Measurements from ENCODE around the gene TSPAN15. TPM values are rescaled to one million over a fixed set of nuclear protein-coding genes. Genes with fewer than 3 reads are reported as not detected.

TSPAN15 gene
- total and polyA plus RNA-seq, 4 donors = 44.3 to 68.4 (median 55.0) TPM

DNA sequence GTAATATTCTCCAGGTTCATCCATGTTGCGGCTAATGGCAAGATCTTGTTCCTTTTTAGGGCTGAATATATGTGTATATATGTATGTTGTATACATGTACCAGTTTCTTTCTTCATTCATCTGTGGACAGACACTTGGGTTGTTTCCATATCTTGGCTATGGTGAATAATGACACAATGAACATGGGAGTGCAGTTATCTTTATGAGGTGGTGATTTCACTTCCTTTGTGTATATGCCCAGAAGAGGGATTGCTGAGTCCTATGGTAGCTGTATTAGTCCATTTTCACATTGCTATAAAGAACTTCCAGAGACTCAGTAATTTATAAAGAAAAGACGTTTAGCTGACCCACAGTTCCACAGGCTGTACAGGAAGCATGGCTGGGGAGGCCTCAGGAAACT, 17.1 kb upstream of the TSPAN15 start:
- 79 to 89% methylated on average over 2 of the region's 2 CpGs for WGBS, 2 donors
- H3K27ac ChIP-seq (ENCODE audit: low read depth in 1 of 2, low read length in 1 of 2) = no peak overlapping the region
- H3K9me3 ChIP-seq (ENCODE audit: control insufficient read depth in 4 of 4, insufficient read depth in 3 of 4, low read length in 3 of 4) = no peaks in the 10 kb centered on the region
- no peak overlapping the region for H3K4me3 ChIP-seq
- DNase-seq (no peak), ATAC-seq (ENCODE audit: insufficient read depth, low FRiP score) (no peak)
- peaks cover 0 to 11% (median 5%) of the 10 kb centered on the region in 5 donors for H3K4me1 ChIP-seq (ENCODE audit: control insufficient read depth in 5 of 5, insufficient read depth in 5 of 5, low read length in 5 of 5)
- TF ChIP-seq, protein P1, sequence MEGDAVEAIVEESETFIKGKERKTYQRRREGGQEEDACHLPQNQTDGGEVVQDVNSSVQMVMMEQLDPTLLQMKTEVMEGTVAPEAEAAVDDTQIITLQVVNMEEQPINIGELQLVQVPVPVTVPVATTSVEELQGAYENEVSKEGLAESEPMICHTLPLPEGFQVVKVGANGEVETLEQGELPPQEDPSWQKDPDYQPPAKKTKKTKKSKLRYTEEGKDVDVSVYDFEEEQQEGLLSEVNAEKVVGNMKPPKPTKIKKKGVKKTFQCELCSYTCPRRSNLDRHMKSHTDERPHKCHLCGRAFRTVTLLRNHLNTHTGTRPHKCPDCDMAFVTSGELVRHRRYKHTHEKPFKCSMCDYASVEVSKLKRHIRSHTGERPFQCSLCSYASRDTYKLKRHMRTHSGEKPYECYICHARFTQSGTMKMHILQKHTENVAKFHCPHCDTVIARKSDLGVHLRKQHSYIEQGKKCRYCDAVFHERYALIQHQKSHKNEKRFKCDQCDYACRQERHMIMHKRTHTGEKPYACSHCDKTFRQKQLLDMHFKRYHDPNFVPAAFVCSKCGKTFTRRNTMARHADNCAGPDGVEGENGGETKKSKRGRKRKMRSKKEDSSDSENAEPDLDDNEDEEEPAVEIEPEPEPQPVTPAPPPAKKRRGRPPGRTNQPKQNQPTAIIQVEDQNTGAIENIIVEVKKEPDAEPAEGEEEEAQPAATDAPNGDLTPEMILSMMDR (IDR thresholded peaks at IDR 0.05; ENCODE audit: control extremely low read depth, extremely low read depth) = no peak
- H3K36me3 ChIP-seq (ENCODE audit: control insufficient read depth in 4 of 4, insufficient read depth in 4 of 4, low read length in 4 of 4) = no peaks in the 10 kb centered on the region
- no peak overlapping the region for H3K9ac ChIP-seq (ENCODE audit: insufficient read depth in 1 of 2, low read length in 2 of 2)
- H3K27me3 ChIP-seq (ENCODE audit: control insufficient read depth in 3 of 3, insufficient read depth in 3 of 3, low read length in 2 of 3) = no peaks in the 10 kb centered on the region

DNA sequence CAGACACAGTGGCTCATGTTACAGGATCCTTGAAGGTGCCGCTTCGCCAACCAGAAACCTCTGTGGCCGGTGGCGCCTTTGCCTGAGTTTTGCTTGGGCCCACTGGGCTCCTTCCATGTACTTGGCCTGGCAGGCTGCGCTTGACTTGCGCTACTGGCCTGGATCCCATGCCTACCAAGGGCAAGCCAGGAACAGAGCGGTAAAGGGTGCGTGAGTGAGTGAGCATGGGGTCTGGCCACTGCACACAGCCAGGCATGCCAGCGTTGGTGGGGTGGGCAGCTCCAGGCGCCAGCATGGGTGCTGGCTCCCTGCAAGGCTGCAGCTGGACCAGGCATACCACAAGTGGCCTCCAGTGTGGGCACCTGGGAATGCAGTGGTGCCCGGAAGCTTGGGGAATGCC, 16.3 kb upstream of the TSPAN15 start:
- no peak overlapping the region for H3K9ac ChIP-seq (ENCODE audit: insufficient read depth in 1 of 2, low read length in 2 of 2)
- H3K27me3 ChIP-seq (ENCODE audit: control insufficient read depth in 3 of 3, insufficient read depth in 3 of 3, low read length in 2 of 3) = no peaks in the 10 kb centered on the region
- no peak overlapping the region for H3K4me3 ChIP-seq
- H3K4me1 ChIP-seq (ENCODE audit: control insufficient read depth in 5 of 5, insufficient read depth in 5 of 5, low read length in 5 of 5) = peaks cover 0 to 16% (median 10%) of the 10 kb centered on the region in 5 donors
- WGBS, 2 donors = 97 to 98% methylated on average over 11 of the region's 11 CpGs
- no peak for ATAC-seq (ENCODE audit: insufficient read depth, low FRiP score)
- no peak overlapping the region for H3K27ac ChIP-seq (ENCODE audit: low read depth in 1 of 2, low read length in 1 of 2)
- no peaks in the 10 kb centered on the region for H3K36me3 ChIP-seq (ENCODE audit: control insufficient read depth in 4 of 4, insufficient read depth in 4 of 4, low read length in 4 of 4)
- no peaks in the 10 kb centered on the region for H3K9me3 ChIP-seq (ENCODE audit: control insufficient read depth in 4 of 4, insufficient read depth in 3 of 4, low read length in 3 of 4)
- DNase-seq = no peak
- TF ChIP-seq, protein P1 (IDR thresholded peaks at IDR 0.05; ENCODE audit: control extremely low read depth, extremely low read depth) = no peak

DNA sequence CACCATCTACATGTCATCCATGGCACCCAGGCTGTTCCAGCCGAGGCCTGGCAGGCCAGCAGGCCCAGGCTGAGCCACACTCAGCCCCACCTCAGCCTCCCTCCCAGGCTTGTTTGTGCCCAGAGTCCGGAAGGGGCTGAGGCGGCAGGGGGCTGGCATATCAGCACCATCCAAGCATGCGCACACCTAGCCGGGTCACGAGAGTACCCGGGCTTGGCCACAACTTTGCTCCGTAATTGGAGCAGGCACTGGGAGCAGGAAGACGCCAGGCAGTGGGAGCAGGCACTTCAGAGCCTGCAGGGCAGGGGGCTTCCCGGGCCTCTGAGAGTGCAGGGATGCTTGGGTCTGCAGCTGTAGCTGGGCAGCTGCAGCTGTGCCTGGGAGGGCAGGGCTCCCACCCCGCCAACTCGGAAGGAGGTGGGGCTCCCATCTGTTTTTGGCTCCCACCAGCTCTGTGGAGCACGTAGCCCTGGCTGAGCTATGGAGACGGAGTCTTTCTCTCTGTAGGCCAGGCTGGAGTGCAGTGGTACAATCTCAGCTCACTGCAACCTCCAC, 15.2 kb upstream of the TSPAN15 start:
- Histone ChIP-seq H3K4me1 (ENCODE audit: control insufficient read depth in 5 of 5, insufficient read depth in 5 of 5, low read length in 5 of 5) (peaks cover 0 to 21% (median 11%) of the 10 kb centered on the region in 5 donors), H3K27me3 (ENCODE audit: control insufficient read depth in 3 of 3, insufficient read depth in 3 of 3, low read length in 2 of 3) (no peaks in the 10 kb centered on the region), H3K36me3 (ENCODE audit: control insufficient read depth in 4 of 4, insufficient read depth in 4 of 4, low read length in 4 of 4) (no peaks in the 10 kb centered on the region), H3K4me3 (no peak overlapping the region), H3K27ac (ENCODE audit: low read depth in 1 of 2, low read length in 1 of 2) (no peak overlapping the region), H3K9me3 (ENCODE audit: control insufficient read depth in 4 of 4, insufficient read depth in 3 of 4, low read length in 3 of 4) (no peaks in the 10 kb centered on the region), H3K9ac (ENCODE audit: insufficient read depth in 1 of 2, low read length in 2 of 2) (no peak overlapping the region)
- 94 to 96% methylated on average over 14 of the region's 14 CpGs for WGBS, 2 donors
- TF ChIP-seq, protein P1 (IDR thresholded peaks at IDR 0.05; ENCODE audit: control extremely low read depth, extremely low read depth) = no peak
- DNase-seq (no peak), ATAC-seq (ENCODE audit: insufficient read depth, low FRiP score) (no peak)
